ENCODE measurements around the gene FLRT1. TPM values are rescaled to one million over a fixed set of nuclear protein-coding genes. Genes with fewer than 3 reads are reported as not detected.
"Not testable (repeated sequence)": the region's sequence is repeated elsewhere in the genome, so short reads cannot be mapped to it uniquely, and the experiment has no call there.

The FLRT1 gene
- total and polyA plus RNA-seq, 7 donors, result 0.03 to 0.10 (median 0.08) TPM; not detected in 2

GRCh38 chr11:64044730-64045393 lies 9.1 kb downstream of the FLRT1 start:
- peaks cover 7% of the 10 kb centered on the region for H3K4me1 ChIP-seq
- DNase-seq (no peak), ATAC-seq (no peak)
- H3K9me3 ChIP-seq, result no peaks in the 10 kb centered on the region
- 67 to 72% (median 68%) methylated on average over 18 of the region's 18 CpGs for WGBS, 3 donors
- H3K4me3 ChIP-seq, result no peak overlapping the region
- H3K36me3 ChIP-seq (ENCODE audit: insufficient read depth in 1 of 2, low read depth in 1 of 2), result no peaks in the 10 kb centered on the region
- no peak overlapping the region for H3K27ac ChIP-seq
- intact Hi-C loops (cut with DNase I), result no loop called here
- no peaks in the 10 kb centered on the region for H3K27me3 ChIP-seq (ENCODE audit: insufficient read depth in 3 of 3, low read length in 2 of 3)
- TF ChIP-seq, protein P1, sequence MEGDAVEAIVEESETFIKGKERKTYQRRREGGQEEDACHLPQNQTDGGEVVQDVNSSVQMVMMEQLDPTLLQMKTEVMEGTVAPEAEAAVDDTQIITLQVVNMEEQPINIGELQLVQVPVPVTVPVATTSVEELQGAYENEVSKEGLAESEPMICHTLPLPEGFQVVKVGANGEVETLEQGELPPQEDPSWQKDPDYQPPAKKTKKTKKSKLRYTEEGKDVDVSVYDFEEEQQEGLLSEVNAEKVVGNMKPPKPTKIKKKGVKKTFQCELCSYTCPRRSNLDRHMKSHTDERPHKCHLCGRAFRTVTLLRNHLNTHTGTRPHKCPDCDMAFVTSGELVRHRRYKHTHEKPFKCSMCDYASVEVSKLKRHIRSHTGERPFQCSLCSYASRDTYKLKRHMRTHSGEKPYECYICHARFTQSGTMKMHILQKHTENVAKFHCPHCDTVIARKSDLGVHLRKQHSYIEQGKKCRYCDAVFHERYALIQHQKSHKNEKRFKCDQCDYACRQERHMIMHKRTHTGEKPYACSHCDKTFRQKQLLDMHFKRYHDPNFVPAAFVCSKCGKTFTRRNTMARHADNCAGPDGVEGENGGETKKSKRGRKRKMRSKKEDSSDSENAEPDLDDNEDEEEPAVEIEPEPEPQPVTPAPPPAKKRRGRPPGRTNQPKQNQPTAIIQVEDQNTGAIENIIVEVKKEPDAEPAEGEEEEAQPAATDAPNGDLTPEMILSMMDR (IDR thresholded peaks at IDR 0.05), result no peak

DNA sequence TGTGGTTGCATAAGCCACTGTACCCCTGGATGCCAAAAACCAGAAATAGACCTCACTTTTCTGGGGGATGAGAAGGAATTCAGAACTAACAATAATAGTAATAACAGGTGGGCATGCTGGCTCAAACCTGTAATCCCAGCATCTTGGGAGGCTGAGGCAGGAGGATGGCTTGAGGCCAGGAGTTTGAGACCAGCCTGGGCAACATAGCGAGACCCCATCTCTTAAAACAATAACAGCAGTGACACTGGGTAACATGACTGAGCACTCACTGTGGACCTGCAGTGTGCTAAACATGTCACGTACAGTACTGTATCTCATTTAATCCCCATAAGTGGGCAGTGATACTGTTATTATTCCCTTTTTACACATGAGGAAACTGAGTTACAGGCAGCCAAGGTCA lies 10.0 kb downstream of the FLRT1 start:
- intact Hi-C loops (cut with DNase I), result no loop called here
- no peaks in the 10 kb centered on the region for H3K9me3 ChIP-seq
- no peak overlapping the region for H3K27ac ChIP-seq
- DNase-seq (no peak), ATAC-seq (no peak)
- H3K4me1 ChIP-seq, result peaks cover 7% of the 10 kb centered on the region
- H3K27me3 ChIP-seq (ENCODE audit: insufficient read depth in 3 of 3, low read length in 2 of 3), result no peaks in the 10 kb centered on the region
- H3K36me3 ChIP-seq (ENCODE audit: insufficient read depth in 1 of 2, low read depth in 1 of 2), result no peaks in the 10 kb centered on the region
- TF ChIP-seq, protein P1 (IDR thresholded peaks at IDR 0.05), result no peak
- no peak overlapping the region for H3K4me3 ChIP-seq
- 93 to 95% (median 93%) methylated on average over 2 of the region's 2 CpGs for WGBS, 3 donors

- intact Hi-C loops (cut with DNase I); H3K27ac ChIP-seq; H3K27me3 ChIP-seq (ENCODE audit: insufficient read depth in 3 of 3, low read length in 2 of 3); H3K4me3 ChIP-seq; H3K4me1 ChIP-seq; DNase-seq; H3K36me3 ChIP-seq (ENCODE audit: insufficient read depth in 1 of 2, low read depth in 1 of 2); H3K9me3 ChIP-seq; ATAC-seq: not testable (repeated sequence)
- 79 to 92% (median 87%) methylated on average over 8 of the region's 8 CpGs for whole genome bisulfite sequencing, 3 donors
Observed at GRCh38 chr11:64047373-64047772, 11.6 kb downstream of the FLRT1 start.

DNA sequence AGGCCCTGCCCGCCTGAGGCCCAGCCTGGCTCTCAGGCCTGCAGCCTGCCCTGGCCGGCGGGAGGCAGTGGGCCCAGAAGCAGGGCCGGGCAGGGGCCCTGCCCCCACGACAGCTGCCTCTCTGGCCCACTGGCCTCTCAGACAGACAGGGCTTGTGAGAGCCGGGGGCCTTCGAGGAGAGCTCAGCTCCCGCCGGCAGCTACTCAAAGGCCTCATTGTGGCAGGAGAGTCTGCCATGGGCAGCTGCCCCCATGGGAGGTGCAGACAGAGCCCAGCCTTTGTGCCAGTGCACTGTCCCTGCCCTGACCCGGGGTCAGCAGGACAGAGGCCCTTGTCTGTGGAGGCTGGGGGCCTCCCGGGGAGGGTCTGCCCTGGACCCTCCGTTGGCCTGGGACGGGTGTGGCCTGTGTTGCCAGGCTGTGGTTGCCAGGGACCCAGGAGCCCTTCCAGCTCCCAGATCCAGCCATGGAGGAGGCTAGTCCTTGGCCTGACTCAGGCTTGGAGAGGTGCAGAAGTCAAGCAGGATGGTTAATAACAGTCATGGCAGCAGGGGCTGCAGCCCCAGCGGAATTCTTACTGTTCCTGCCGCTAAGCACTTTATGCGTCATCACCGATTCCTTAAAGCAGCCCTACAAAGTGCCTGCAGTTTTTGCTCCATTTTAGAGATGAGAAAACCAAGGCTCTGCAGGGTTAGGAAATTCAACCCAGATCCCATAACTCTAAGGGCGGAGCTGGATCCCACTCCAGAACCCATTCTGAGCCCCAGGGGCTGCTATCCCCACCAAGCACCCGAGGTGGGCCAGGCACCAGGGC lies 12.5 kb downstream of the FLRT1 start:
- Histone ChIP-seq H3K27ac (peak overlapping the region; percentile 41), H3K27me3 (ENCODE audit: insufficient read depth in 3 of 3, low read length in 2 of 3) (no peaks in the 10 kb centered on the region), H3K4me1 (peaks cover 7% of the 10 kb centered on the region), H3K4me3 (no peak overlapping the region), H3K9me3 (no peaks in the 10 kb centered on the region), H3K36me3 (ENCODE audit: insufficient read depth in 1 of 2, low read depth in 1 of 2) (no peaks in the 10 kb centered on the region)
- DNase-seq, result no peak
- intact Hi-C loops (cut with DNase I), result no loop called here
- ATAC-seq, result peak; percentile 62 to 81 (median 75)
- WGBS, 3 donors, result 35 to 65% (median 49%) methylated on average over 19 of the region's 19 CpGs
- TF ChIP-seq, protein P1 (IDR thresholded peaks at IDR 0.05), result no peak

DNA sequence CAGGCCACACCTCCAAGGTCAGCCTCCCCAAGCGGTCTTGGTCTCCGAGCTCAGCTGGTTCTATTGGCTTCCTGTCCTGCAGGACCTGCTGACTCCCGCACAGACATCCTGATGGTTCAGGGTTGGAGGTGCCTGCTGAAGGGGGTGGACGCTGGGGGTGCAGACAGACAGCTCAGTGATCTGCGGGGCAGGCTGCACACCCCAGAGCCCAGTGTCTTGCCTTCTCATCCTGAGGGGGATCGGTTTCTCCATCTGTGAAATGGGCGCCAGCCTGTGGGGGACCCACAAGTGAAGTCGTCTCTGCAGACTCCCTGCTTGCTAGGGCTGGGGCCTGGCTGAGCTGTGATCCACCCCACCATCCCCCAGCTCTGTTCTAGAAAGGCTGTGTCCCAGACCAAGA lies 13.8 kb downstream of the FLRT1 start:
- Histone ChIP-seq H3K4me3 (no peak overlapping the region), H3K9me3 (no peaks in the 10 kb centered on the region), H3K27me3 (ENCODE audit: insufficient read depth in 3 of 3, low read length in 2 of 3) (no peaks in the 10 kb centered on the region), H3K27ac (no peak overlapping the region), H3K36me3 (ENCODE audit: insufficient read depth in 1 of 2, low read depth in 1 of 2) (no peaks in the 10 kb centered on the region), H3K4me1 (peaks cover 7% of the 10 kb centered on the region)
- TF ChIP-seq, protein P1 (IDR thresholded peaks at IDR 0.05), result no peak
- no peak for ATAC-seq
- DNase-seq, result no peak
- intact Hi-C loops (cut with DNase I), result no loop called here
- WGBS, 3 donors, result 93 to 97% (median 93%) methylated on average over 8 of the region's 8 CpGs
